HG03108 (cell line): ENCODE measurements around the gene ZMYM2.

Experiments used
- ATAC-seq: cut with Tn5 transposase; IDR thresholded peaks from one replicate; pipeline ENCODE4 v1.9.1; 2021; ENCODE audit warnings: moderate library complexity; ENCODE audit not compliant: unreplicated experiment

The ZMYM2 gene

GRCh38 chr13:20044086-20044485 lies 85.6 kb downstream of the ZMYM2 start:
- no peak for ATAC-seq

GRCh38 chr13:20045950-20046548 lies 87.5 kb downstream of the ZMYM2 start:
- no peak for ATAC-seq

- ATAC-seq = no peak
Measured at GRCh38 chr13:20049558-20050473, 91.3 kb downstream of the ZMYM2 start.

- no peak for ATAC-seq
Measured at GRCh38 chr13:20051366-20051765, 92.8 kb downstream of the ZMYM2 start.

GRCh38 chr13:20053016-20053415 lies 94.5 kb downstream of the ZMYM2 start:
- no peak for ATAC-seq

GRCh38 chr13:20053891-20054290 lies 95.4 kb downstream of the ZMYM2 start:
- ATAC-seq = no peak

GRCh38 chr13:20054586-20054985 lies 96.1 kb downstream of the ZMYM2 start:
- ATAC-seq = no peak

GRCh38 chr13:20057214-20057613 lies 98.7 kb downstream of the ZMYM2 start:
- ATAC-seq = no peak

- no peak for ATAC-seq
Measured at GRCh38 chr13:20057963-20058362, 99.4 kb downstream of the ZMYM2 start.

GRCh38 chr13:20058476-20058875 lies 99.9 kb downstream of the ZMYM2 start:
- ATAC-seq = no peak

GRCh38 chr13:20064128-20064527 lies 105.6 kb downstream of the ZMYM2 start:
- no peak for ATAC-seq

GRCh38 chr13:20065516-20065915 lies 107.0 kb downstream of the ZMYM2 start:
- no peak for ATAC-seq

- ATAC-seq = no peak
Measured at GRCh38 chr13:20069956-20070355, 111.4 kb downstream of the ZMYM2 start.

- ATAC-seq = peak; percentile 93
Measured at GRCh38 chr13:20073775-20074174, 115.2 kb downstream of the ZMYM2 start.

- no peak for ATAC-seq
Measured at GRCh38 chr13:20074966-20075365, 116.4 kb downstream of the ZMYM2 start.

GRCh38 chr13:20077086-20077485 lies 118.6 kb downstream of the ZMYM2 start:
- no peak for ATAC-seq

GRCh38 chr13:20080377-20081164 lies 122.0 kb downstream of the ZMYM2 start:
- ATAC-seq = no peak

- no peak for ATAC-seq
Measured at GRCh38 chr13:20090349-20090748, 131.8 kb downstream of the ZMYM2 start.

- no peak for ATAC-seq
Measured at GRCh38 chr13:20093951-20094350, 135.4 kb downstream of the ZMYM2 start.

- ATAC-seq = no peak
Measured at GRCh38 chr13:20099319-20099718, 140.8 kb downstream of the ZMYM2 start.

- ATAC-seq = no peak
Measured at GRCh38 chr13:20101467-20102316, 143.2 kb downstream of the ZMYM2 start.
